ENCODE results near the gene GREB1.

GREB1 gene

DNA sequence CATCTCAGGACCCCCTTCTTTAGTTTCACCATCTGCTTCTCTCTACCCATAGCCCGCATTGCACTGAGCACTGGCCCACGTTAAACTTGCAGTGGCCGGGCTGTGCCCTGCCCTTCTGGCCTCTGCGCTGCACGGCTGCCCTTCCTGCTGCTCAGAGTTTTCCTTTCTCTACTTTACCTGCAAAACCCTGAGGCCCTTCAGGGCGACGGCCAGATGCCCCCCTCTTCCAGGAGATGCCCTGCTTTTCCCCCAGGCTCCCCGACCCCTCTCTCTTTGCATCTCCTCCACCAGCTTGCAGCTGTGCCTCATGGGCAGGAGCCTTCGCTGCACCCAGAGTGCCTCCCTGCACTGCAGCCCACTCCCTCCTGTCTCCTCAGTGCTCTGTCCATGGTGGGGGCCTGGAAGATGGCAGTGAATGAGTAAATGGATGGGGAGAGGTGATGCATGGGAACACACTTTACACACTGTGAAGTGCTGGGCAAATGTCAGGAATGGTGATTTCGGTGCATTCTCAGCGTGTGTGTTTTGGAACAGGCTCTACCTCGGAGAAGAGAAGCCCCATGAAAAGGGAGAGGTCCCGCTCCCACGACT lies 82.3 kb downstream of the GREB1 start:
- H3K9me3 ChIP-seq (ENCODE audit: insufficient read depth, low read depth, low read length): no peaks in the 10 kb centered on the region
- H3K27me3 ChIP-seq (ENCODE audit: insufficient read depth, low read length): no peaks in the 10 kb centered on the region
- peaks cover 63% of the 10 kb centered on the region for H3K36me3 ChIP-seq (ENCODE audit: insufficient read depth, low read length)
- H3K4me1 ChIP-seq (ENCODE audit: insufficient read depth, low read length): no peaks in the 10 kb centered on the region
- 91% methylated on average over 12 of the region's 14 CpGs for WGBS
- H3K4me3 ChIP-seq (ENCODE audit: low read length): no peak overlapping the region
- H3K9ac ChIP-seq (ENCODE audit: low read depth, low read length): no peak overlapping the region
- no peak overlapping the region for H3K27ac ChIP-seq (ENCODE audit: low read depth, low read length)

DNA sequence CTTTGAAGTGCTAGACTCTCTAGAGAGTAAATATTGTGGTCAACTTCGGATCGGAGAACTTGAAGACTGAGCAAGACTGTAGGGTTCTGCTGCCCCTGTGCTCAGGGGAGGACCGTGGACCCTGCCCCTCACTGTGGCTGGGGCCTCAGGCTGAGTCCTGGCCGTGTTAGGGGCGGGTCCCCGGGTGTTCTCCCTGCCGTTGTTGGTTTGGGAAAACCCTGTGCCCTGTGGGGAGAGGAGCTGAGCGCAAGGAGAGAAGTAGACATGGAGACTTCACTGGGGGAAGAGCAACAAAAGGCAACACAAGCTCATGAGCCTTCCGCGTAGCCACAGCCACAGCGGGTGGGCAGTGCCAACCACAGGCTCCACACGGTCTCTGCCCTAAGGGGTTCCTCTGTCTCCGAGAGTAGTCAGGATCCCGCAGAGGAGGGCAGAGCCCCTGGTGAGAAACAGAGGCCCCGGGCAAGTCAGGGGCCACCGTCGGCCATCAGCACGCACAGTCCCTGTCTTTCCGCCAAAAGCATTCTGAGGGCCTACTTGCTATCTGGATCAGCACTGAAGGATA lies 83.1 kb downstream of the GREB1 start:
- H3K4me1 ChIP-seq (ENCODE audit: insufficient read depth, low read length): no peaks in the 10 kb centered on the region
- no peak overlapping the region for H3K4me3 ChIP-seq (ENCODE audit: low read length)
- no peak overlapping the region for H3K9ac ChIP-seq (ENCODE audit: low read depth, low read length)
- WGBS: 90% methylated on average over 19 of the region's 19 CpGs
- no peak overlapping the region for H3K27ac ChIP-seq (ENCODE audit: low read depth, low read length)
- H3K9me3 ChIP-seq (ENCODE audit: insufficient read depth, low read depth, low read length): no peaks in the 10 kb centered on the region
- no peaks in the 10 kb centered on the region for H3K27me3 ChIP-seq (ENCODE audit: insufficient read depth, low read length)
- peaks cover 63% of the 10 kb centered on the region for H3K36me3 ChIP-seq (ENCODE audit: insufficient read depth, low read length)

DNA sequence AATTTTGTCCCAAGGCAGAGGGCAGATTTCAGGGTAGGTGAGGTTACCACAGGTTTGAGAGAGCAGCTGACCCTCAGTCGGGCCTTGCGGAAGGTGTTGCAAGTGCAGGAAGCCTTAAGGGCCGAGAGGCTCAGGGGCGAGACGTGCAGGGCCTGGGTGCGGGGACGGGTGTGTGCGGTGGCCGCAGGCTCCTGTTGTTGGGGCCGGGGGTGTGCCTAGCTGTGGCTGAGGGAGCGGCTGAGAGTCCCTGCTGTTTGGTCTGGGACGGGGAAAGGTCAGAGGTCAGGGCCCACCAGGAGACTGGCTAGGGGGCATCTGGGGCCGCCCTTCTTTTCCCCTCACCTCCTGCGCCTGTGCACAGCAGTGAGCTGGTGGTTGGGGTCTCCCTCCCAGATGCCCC lies 83.7 kb downstream of the GREB1 start:
- H3K36me3 ChIP-seq (ENCODE audit: insufficient read depth, low read length): peaks cover 58% of the 10 kb centered on the region
- H3K9me3 ChIP-seq (ENCODE audit: insufficient read depth, low read depth, low read length): no peaks in the 10 kb centered on the region
- H3K9ac ChIP-seq (ENCODE audit: low read depth, low read length): no peak overlapping the region
- H3K4me1 ChIP-seq (ENCODE audit: insufficient read depth, low read length): no peaks in the 10 kb centered on the region
- H3K27ac ChIP-seq (ENCODE audit: low read depth, low read length): no peak overlapping the region
- no peaks in the 10 kb centered on the region for H3K27me3 ChIP-seq (ENCODE audit: insufficient read depth, low read length)
- H3K4me3 ChIP-seq (ENCODE audit: low read length): no peak overlapping the region
- 95% methylated on average over 14 of the region's 14 CpGs for WGBS

DNA sequence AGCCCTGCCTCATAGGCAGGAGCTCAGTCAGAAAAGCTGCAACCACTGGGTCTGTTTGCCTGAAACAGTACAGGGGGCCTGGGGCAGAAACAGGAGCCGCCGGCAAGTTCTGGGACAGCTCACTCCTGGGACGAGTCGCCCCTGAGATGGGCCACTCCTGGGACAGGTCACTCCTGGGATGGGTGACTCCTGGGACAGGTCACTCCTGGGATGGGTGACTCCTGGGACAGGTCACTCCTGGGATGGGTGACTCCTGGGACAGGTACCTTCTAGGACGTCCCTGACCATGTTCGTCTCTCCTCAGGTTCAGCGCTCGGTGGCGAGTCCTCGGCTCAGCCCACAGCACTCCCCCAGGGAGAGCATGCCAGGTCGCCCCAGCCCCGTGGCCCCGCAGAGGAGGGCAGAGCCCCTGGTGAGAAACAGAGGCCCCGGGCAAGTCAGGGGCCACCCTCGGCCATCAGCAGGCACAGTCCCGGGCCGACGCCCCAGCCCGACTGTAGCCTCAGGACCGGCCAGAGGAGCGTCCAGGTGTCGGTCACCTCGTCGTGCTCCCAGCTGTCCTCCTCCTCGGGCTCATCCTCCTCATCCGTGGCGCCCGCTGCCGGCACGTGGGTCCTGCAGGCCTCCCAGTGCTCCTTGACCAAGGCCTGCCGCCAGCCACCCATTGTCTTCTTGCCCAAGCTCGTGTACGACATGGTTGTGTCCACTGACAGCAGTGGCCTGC lies 84.3 kb downstream of the GREB1 start:
- no peaks in the 10 kb centered on the region for H3K4me1 ChIP-seq (ENCODE audit: insufficient read depth, low read length)
- H3K27ac ChIP-seq (ENCODE audit: low read depth, low read length): no peak overlapping the region
- no peak overlapping the region for H3K4me3 ChIP-seq (ENCODE audit: low read length)
- WGBS: 95% methylated on average over 33 of the region's 33 CpGs
- H3K9ac ChIP-seq (ENCODE audit: low read depth, low read length): no peak overlapping the region
- no peaks in the 10 kb centered on the region for H3K9me3 ChIP-seq (ENCODE audit: insufficient read depth, low read depth, low read length)
- no peaks in the 10 kb centered on the region for H3K27me3 ChIP-seq (ENCODE audit: insufficient read depth, low read length)
- peaks cover 56% of the 10 kb centered on the region for H3K36me3 ChIP-seq (ENCODE audit: insufficient read depth, low read length)

DNA sequence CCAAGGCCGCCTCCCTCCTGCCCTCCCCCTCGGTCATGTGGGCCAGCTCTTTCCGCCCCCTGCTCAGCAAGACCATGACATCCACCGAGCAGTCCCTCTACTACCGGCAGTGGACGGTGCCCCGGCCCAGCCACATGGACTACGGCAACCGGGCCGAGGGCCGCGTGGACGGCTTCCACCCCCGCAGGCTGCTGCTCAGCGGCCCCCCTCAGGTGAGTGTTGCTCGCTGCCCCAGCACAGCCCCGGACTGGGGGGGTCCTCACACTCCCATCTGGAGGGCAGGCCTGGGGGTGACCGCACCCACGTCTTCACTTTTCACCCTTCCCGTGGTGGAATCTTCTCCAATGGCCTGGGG lies 84.8 kb downstream of the GREB1 start:
- Histone ChIP-seq H3K27me3 (ENCODE audit: insufficient read depth, low read length) (no peaks in the 10 kb centered on the region), H3K9me3 (ENCODE audit: insufficient read depth, low read depth, low read length) (no peaks in the 10 kb centered on the region), H3K9ac (ENCODE audit: low read depth, low read length) (no peak overlapping the region), H3K4me1 (ENCODE audit: insufficient read depth, low read length) (no peaks in the 10 kb centered on the region), H3K4me3 (ENCODE audit: low read length) (no peak overlapping the region), H3K27ac (ENCODE audit: low read depth, low read length) (no peak overlapping the region), H3K36me3 (ENCODE audit: insufficient read depth, low read length) (peaks cover 53% of the 10 kb centered on the region)
- WGBS: 96% methylated on average over 20 of the region's 20 CpGs

DNA sequence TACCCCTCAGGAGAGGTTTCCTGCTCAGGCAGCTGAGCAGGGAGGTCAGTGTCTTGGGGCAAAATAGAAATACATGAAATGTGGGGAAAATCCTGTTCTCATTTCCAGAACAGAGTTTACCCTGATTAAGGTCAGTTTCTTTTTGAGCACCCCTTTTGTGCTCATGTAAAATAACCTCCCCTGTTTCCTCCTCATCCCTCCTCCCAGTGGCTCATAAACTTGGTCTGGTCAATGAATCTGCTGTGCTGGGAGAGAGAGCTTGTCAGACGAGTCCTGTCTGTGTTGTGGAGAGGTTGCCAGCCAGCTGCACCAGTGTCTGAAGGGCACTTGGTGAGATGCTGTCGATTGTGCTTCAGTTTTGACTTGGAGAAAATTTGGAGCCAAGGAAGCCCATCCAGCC lies 87.6 kb downstream of the GREB1 start:
- Histone ChIP-seq H3K9me3 (ENCODE audit: insufficient read depth, low read depth, low read length) (no peaks in the 10 kb centered on the region), H3K36me3 (ENCODE audit: insufficient read depth, low read length) (peaks cover 61% of the 10 kb centered on the region), H3K4me3 (ENCODE audit: low read length) (no peak overlapping the region), H3K27me3 (ENCODE audit: insufficient read depth, low read length) (no peaks in the 10 kb centered on the region), H3K9ac (ENCODE audit: low read depth, low read length) (no peak overlapping the region), H3K4me1 (ENCODE audit: insufficient read depth, low read length) (no peaks in the 10 kb centered on the region), H3K27ac (ENCODE audit: low read depth, low read length) (no peak overlapping the region)
- WGBS: 94% methylated on average over 2 of the region's 2 CpGs

DNA sequence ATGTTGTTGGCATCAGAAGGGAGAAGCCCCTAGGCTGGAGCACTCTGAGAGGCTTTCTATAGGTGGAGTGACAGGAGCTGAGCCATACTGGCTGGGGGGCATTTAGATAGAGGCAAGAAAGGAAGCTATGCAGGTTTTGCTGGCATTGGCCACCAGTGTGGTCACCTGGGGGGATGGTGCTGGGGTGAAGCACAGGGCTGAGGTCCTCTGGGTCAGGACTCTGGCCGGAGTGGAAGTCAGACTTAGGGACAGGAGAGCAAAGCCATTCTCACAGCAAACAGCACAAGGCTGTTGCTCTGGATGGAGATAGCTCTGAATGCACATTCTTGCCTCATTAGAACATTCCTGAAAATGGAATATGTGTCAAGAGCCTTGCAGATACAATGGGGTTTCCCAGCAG lies 88.8 kb downstream of the GREB1 start:
- H3K9ac ChIP-seq (ENCODE audit: low read depth, low read length): no peak overlapping the region
- no peaks in the 10 kb centered on the region for H3K27me3 ChIP-seq (ENCODE audit: insufficient read depth, low read length)
- H3K27ac ChIP-seq (ENCODE audit: low read depth, low read length): no peak overlapping the region
- H3K4me1 ChIP-seq (ENCODE audit: insufficient read depth, low read length): no peaks in the 10 kb centered on the region
- no peak overlapping the region for H3K4me3 ChIP-seq (ENCODE audit: low read length)
- 86% methylated on average over 1 of the region's 1 CpG for WGBS
- peaks cover 62% of the 10 kb centered on the region for H3K36me3 ChIP-seq (ENCODE audit: insufficient read depth, low read length)
- peaks cover 4% of the 10 kb centered on the region; the same call in 1 of the 2 replicates for H3K9me3 ChIP-seq (ENCODE audit: insufficient read depth, low read depth, low read length)

DNA sequence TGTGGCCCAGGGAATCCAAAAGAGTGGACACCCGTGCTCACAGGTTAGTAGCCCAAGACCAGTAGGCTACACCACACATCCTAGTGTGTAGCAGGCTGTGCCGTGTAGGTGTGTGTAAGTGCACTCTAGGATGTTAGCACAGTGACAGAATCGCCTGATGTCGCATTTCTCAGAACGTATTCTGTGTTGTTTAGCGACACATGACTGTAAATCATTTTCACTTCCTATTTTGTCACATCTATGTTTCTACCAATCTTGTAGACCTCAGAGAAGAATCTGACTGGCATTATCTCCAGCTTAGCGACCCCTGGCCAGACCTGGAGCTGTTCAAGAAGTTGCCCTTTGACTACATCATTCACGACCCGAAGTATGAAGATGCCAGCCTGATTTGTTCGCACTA lies 91.0 kb downstream of the GREB1 start:
- no peaks in the 10 kb centered on the region for H3K4me1 ChIP-seq (ENCODE audit: insufficient read depth, low read length)
- H3K4me3 ChIP-seq (ENCODE audit: low read length): no peak overlapping the region
- WGBS: 95% methylated on average over 10 of the region's 10 CpGs
- H3K27ac ChIP-seq (ENCODE audit: low read depth, low read length): no peak overlapping the region
- peaks cover 54% of the 10 kb centered on the region for H3K36me3 ChIP-seq (ENCODE audit: insufficient read depth, low read length)
- no peak overlapping the region for H3K9ac ChIP-seq (ENCODE audit: low read depth, low read length)
- peaks cover 4% of the 10 kb centered on the region; the same call in 1 of the 2 replicates for H3K9me3 ChIP-seq (ENCODE audit: insufficient read depth, low read depth, low read length)
- no peaks in the 10 kb centered on the region for H3K27me3 ChIP-seq (ENCODE audit: insufficient read depth, low read length)

DNA sequence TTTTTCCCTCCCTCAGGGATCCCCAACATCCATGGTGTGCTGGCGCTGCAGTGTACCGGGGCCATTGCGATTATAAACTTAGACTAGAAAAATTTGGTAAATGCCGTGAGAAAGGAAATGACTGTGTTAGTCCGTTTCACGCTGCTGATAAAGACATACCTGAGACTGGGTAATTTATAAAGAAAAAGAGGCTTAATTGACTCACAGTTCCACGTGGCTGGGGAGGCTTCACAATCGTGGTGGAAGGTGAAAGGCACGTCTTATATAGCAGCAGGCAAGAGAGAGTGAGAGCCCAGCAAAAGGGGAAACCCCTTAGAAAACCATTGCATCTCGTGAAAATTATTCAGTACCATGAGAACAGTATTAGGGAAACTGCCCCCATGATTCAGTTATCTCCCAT lies 91.8 kb downstream of the GREB1 start:
- Histone ChIP-seq H3K36me3 (ENCODE audit: insufficient read depth, low read length) (peaks cover 62% of the 10 kb centered on the region), H3K9ac (ENCODE audit: low read depth, low read length) (no peak overlapping the region), H3K4me1 (ENCODE audit: insufficient read depth, low read length) (no peaks in the 10 kb centered on the region), H3K27ac (ENCODE audit: low read depth, low read length) (no peak overlapping the region), H3K4me3 (ENCODE audit: low read length) (no peak overlapping the region), H3K9me3 (ENCODE audit: insufficient read depth, low read depth, low read length) (peaks cover 4% of the 10 kb centered on the region; the same call in 1 of the 2 replicates), H3K27me3 (ENCODE audit: insufficient read depth, low read length) (no peaks in the 10 kb centered on the region)
- 96% methylated on average over 10 of the region's 10 CpGs for WGBS

DNA sequence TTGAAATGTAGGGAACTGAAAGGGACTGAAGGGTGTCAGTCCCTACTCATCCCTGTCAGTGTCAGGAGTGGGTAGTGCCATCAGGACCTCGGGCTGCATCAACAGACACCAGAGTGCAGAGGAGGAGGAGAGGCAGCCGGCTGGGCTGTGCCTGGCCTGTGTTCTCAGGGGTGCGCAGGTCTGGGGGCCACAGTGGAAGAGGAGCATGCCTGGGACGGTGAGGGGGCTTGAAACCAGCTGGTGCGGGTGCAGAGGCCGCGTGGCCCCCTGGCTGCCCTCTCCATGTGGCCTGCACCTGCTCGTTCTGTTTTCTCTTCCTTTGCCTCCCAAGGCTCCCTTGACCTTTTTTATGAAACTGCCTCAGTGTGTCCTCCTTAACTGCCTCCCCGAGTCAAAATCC lies 94.8 kb downstream of the GREB1 start:
- 94% methylated on average over 9 of the region's 9 CpGs for WGBS
- no peaks in the 10 kb centered on the region for H3K27me3 ChIP-seq (ENCODE audit: insufficient read depth, low read length)
- peaks cover 63% of the 10 kb centered on the region for H3K36me3 ChIP-seq (ENCODE audit: insufficient read depth, low read length)
- peaks cover 4% of the 10 kb centered on the region; the same call in 1 of the 2 replicates for H3K9me3 ChIP-seq (ENCODE audit: insufficient read depth, low read depth, low read length)
- no peaks in the 10 kb centered on the region for H3K4me1 ChIP-seq (ENCODE audit: insufficient read depth, low read length)
- no peak overlapping the region for H3K9ac ChIP-seq (ENCODE audit: low read depth, low read length)
- no peak overlapping the region for H3K4me3 ChIP-seq (ENCODE audit: low read length)
- no peak overlapping the region for H3K27ac ChIP-seq (ENCODE audit: low read depth, low read length)

DNA sequence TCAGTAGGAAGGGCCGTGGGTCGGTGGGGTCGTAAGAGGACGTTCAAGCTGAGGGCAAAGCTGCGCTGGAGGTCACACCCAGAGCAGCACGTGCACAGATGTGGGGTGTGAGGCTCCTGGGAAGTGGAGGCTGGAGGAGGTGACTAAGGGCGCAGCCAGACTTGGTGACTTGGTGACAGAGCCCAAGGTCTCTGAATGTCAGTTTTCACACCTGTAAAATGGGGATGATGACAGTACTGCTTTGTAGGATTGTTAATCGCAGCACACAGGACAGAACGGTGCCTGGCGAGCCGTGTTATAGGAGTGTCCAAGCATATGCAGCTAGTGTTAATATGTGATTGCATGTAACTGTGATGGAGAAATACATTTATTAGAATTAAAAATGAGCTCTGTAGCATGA lies 95.4 kb downstream of the GREB1 start:
- Histone ChIP-seq H3K36me3 (ENCODE audit: insufficient read depth, low read length) (peaks cover 67% of the 10 kb centered on the region), H3K27me3 (ENCODE audit: insufficient read depth, low read length) (no peaks in the 10 kb centered on the region), H3K9me3 (ENCODE audit: insufficient read depth, low read depth, low read length) (peaks cover 4% of the 10 kb centered on the region; the same call in 1 of the 2 replicates), H3K4me3 (ENCODE audit: low read length) (no peak overlapping the region), H3K4me1 (ENCODE audit: insufficient read depth, low read length) (no peaks in the 10 kb centered on the region), H3K27ac (ENCODE audit: low read depth, low read length) (no peak overlapping the region), H3K9ac (ENCODE audit: low read depth, low read length) (no peak overlapping the region)
- 91% methylated on average over 11 of the region's 11 CpGs for WGBS

Measured in HUES64 (cell line).